H1 (cell line): Measurements from ENCODE around the gene GRB7.

ENCODE experiments used
- CHD2 ChIP-seq: IDR thresholded peaks from 2 replicates; pipeline ENCODE4 v1.6.1; 2012; ENCODE audit warnings: low read length, improper control_type of control experiment
- EGR1 ChIP-seq: IDR thresholded peaks from 2 replicates; pipeline ENCODE4 v1.6.1; 2011; ENCODE audit warnings: low read depth, low read length, borderline replicate concordance
- GABPA ChIP-seq: IDR thresholded peaks from 2 replicates; pipeline ENCODE4 v1.6.1; 2011; ENCODE audit warnings: mild to moderate bottlenecking, low read length, moderate library complexity, borderline replicate concordance; ENCODE audit not compliant: insufficient read depth
- POLR2A ChIP-seq, 2 experiments: IDR thresholded peaks; 1 replicate in 1 of 2; 2 replicates in 1 of 2; pipeline ENCODE4 v1.6.1; 2011; ENCODE audit warnings: low read depth in 2 of 2, low read length in 2 of 2, mild to moderate bottlenecking in 2 of 2; ENCODE audit errors: control extremely low read depth in 1 of 2
- POLR2AphosphoS5 ChIP-seq: IDR thresholded peaks from 2 replicates; pipeline ENCODE4 v1.6.1; 2011; ENCODE audit warnings: low read depth, low read length
- SRF ChIP-seq: IDR thresholded peaks from 2 replicates; pipeline ENCODE4 v1.6.1; 2011; ENCODE audit warnings: mild to moderate bottlenecking, low read depth, low read length, moderate library complexity
- TF ChIP-seq, protein P1 (sequence below), 3 experiments: IDR thresholded peaks; 1 replicate in 2 of 3; 2 replicates in 1 of 3; pipeline versions ENCODE4 v1.5.1 to v1.6.1; 2011; ENCODE audit warnings: low read length in 3 of 3, mild to moderate bottlenecking in 3 of 3, inconsistent platforms in 2 of 3, low read depth in 1 of 3, moderate library complexity in 1 of 3; ENCODE audit not compliant: insufficient read depth in 1 of 3; ENCODE audit errors: control extremely low read depth in 1 of 3

DNA sequence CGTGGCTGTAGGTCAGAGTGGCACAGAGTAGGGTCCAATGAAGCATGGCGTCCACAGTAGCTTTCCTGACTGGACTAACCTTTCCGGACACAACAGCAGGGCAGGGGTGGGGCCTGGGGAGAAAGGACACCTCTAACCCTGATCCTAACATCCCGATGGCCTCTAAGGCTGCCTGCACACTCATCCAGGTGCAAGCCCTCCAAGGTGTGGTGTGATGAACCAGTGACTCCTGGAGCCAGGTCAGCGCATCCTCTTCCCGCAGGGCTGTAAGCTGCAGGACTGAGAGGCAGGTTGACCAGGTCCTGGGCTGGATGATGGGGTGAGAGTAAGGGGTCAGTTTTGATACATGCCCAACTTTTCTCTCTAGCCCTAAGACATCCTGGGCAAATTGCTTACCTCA, 41.0 kb upstream of the GRB7 start:
- TF ChIP-seq, protein P1, sequence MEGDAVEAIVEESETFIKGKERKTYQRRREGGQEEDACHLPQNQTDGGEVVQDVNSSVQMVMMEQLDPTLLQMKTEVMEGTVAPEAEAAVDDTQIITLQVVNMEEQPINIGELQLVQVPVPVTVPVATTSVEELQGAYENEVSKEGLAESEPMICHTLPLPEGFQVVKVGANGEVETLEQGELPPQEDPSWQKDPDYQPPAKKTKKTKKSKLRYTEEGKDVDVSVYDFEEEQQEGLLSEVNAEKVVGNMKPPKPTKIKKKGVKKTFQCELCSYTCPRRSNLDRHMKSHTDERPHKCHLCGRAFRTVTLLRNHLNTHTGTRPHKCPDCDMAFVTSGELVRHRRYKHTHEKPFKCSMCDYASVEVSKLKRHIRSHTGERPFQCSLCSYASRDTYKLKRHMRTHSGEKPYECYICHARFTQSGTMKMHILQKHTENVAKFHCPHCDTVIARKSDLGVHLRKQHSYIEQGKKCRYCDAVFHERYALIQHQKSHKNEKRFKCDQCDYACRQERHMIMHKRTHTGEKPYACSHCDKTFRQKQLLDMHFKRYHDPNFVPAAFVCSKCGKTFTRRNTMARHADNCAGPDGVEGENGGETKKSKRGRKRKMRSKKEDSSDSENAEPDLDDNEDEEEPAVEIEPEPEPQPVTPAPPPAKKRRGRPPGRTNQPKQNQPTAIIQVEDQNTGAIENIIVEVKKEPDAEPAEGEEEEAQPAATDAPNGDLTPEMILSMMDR (IDR thresholded peaks at IDR 0.05; ENCODE audit: control extremely low read depth in 1 of 3, insufficient read depth in 1 of 3, low read depth in 1 of 3, low read length in 3 of 3), result no peak
- TF ChIP-seq GABPA (no peak), CHD2 (no peak), POLR2A (IDR thresholded peaks at IDR 0.05; ENCODE audit: control extremely low read depth in 1 of 2, low read depth in 2 of 2, low read length in 2 of 2) (no peak), POLR2AphosphoS5 (no peak), SRF (no peak), EGR1 (no peak)
